ENCODE results near the gene SIPA1L3.

DNA sequence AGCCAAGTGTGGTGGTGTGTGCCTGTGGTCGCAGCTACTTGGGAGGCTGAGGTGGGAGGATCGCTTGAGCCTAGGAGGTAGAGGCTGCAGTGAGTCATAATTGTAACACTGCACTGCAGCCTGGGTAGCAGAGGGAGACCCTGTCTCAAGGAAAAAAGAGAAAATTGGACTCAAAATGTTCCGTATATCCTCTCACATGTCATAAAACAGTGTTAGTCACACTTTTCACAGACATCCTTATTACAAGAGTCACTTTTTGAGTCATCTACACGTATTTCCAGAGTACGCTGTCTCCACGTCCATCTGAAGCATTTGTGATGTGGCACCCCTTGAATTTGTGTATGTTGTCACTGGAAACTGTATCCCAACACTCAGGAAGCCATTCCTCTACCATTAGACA lies 133.0 kb downstream of the SIPA1L3 start:
- TF ChIP-seq, protein P1, sequence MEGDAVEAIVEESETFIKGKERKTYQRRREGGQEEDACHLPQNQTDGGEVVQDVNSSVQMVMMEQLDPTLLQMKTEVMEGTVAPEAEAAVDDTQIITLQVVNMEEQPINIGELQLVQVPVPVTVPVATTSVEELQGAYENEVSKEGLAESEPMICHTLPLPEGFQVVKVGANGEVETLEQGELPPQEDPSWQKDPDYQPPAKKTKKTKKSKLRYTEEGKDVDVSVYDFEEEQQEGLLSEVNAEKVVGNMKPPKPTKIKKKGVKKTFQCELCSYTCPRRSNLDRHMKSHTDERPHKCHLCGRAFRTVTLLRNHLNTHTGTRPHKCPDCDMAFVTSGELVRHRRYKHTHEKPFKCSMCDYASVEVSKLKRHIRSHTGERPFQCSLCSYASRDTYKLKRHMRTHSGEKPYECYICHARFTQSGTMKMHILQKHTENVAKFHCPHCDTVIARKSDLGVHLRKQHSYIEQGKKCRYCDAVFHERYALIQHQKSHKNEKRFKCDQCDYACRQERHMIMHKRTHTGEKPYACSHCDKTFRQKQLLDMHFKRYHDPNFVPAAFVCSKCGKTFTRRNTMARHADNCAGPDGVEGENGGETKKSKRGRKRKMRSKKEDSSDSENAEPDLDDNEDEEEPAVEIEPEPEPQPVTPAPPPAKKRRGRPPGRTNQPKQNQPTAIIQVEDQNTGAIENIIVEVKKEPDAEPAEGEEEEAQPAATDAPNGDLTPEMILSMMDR (IDR thresholded peaks at IDR 0.05) = no peak
- no peak for TF ChIP-seq POLR2A (IDR thresholded peaks at IDR 0.05)

Measured in heart left ventricle (tissue), 13 donors.